T-helper 17 cell (primary cell): Measurements from ENCODE around the gene CACNA1H. TPM values are rescaled to one million over a fixed set of nuclear protein-coding genes. Genes with fewer than 3 reads are reported as not detected.

Source experiments
- ATAC-seq: fragments of 150-1000 bp; cut with Tn5 transposase; 2 replicates; pipeline ENCODE4 v1.10.0; 2021; ENCODE audit warnings: mild to moderate bottlenecking, moderate library complexity
- DNase-seq, 3 donors: peaks; one replicate each; pipeline versions ENCODE4 v3.0.0 to v3.0.0-alpha.2; 2020 to 2021
- H3K9me3 ChIP-seq: one replicate; pipeline ENCODE4 v1.7.0; 2013; ENCODE audit warnings: low read length, mild to moderate bottlenecking; ENCODE audit not compliant: control insufficient read depth, poor library complexity, severe bottlenecking
- H3K27ac Mint-ChIP-seq: one replicate; pipeline ENCODE4 v1.8.0; 2022; ENCODE audit warnings: mild to moderate bottlenecking, moderate library complexity, mixed read lengths
- H3K27me3 Mint-ChIP-seq: one replicate; pipeline ENCODE4 v1.8.0; 2022; ENCODE audit warnings: mixed read lengths
- H3K36me3 Mint-ChIP-seq: one replicate; pipeline ENCODE4 v1.8.0; 2022; ENCODE audit warnings: low read depth, mixed read lengths
- H3K4me1 Mint-ChIP-seq: one replicate; pipeline ENCODE4 v1.8.0; 2022; ENCODE audit warnings: mild to moderate bottlenecking, mixed read lengths
- H3K4me3 Mint-ChIP-seq: one replicate; pipeline ENCODE4 v1.8.0; 2022; ENCODE audit warnings: mild to moderate bottlenecking, moderate library complexity, mixed read lengths
- total RNA-seq, 4 donors: library from RNA in 2 of 4; stranded (reverse) in 2 of 4; gene quantifications; one replicate each; pipeline ENCODE4 v1.2.3 and lab custom pipeline; 2022 to 2026

CACNA1H gene
- total RNA-seq, 2 donors from 2014 or later = 8.6 to 9.5 TPM

DNA sequence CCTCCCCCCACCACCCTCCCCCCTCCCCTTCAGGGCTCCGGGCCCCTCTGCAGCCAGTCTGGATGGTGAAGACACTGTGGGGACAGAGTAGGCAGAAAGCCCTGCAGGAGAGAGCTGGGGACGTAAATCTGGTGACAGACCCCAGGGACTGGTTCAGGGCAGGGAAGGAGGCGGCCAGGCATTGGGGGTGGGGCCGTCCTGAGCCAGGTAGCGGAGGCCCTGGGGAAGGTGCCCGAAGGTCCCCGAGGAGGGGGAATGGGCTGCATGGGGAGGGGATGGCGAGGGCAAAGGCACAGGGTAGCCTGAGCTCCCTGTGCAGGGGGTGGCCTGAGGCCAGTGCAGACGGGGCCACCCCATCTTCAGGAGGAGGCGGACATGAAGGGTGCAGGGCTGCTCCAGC, 26.3 kb upstream of the CACNA1H start:
- Mint-ChIP-seq H3K27ac (no peak overlapping the region), H3K4me1 (peaks cover 4% of the 10 kb centered on the region), H3K4me3 (no peak overlapping the region), H3K27me3 (no peaks in the 10 kb centered on the region), H3K36me3 (no peaks in the 10 kb centered on the region)
- DNase-seq (no peak), ATAC-seq (no peak)
- H3K9me3 ChIP-seq = no peaks in the 10 kb centered on the region

DNA sequence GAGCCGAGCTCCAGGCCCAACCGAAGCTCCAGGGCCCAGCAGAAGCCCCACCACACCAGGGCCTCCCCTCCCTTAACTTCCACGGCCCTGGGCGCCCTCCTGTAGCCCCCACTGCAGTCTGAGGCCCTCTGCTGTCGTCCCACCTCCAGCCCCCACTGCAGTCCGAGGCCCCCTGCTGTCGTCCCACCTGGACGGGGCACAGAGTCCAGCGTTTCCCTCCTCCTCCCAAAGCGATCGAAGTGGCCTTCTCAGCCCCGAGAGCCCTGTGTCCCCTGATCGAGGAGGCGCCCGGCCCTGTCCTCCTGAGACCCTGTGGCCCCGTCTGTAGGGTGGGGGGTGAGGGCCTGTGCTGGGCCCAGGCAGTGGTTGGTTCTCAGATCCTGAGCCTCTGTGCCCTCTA, 25.8 kb upstream of the CACNA1H start:
- DNase-seq (no peak), ATAC-seq (no peak)
- no peaks in the 10 kb centered on the region for H3K36me3 Mint-ChIP-seq
- H3K9me3 ChIP-seq = no peaks in the 10 kb centered on the region
- no peak overlapping the region for H3K27ac Mint-ChIP-seq
- no peaks in the 10 kb centered on the region for H3K27me3 Mint-ChIP-seq
- H3K4me1 Mint-ChIP-seq = peaks cover 4% of the 10 kb centered on the region
- H3K4me3 Mint-ChIP-seq = no peak overlapping the region

DNA sequence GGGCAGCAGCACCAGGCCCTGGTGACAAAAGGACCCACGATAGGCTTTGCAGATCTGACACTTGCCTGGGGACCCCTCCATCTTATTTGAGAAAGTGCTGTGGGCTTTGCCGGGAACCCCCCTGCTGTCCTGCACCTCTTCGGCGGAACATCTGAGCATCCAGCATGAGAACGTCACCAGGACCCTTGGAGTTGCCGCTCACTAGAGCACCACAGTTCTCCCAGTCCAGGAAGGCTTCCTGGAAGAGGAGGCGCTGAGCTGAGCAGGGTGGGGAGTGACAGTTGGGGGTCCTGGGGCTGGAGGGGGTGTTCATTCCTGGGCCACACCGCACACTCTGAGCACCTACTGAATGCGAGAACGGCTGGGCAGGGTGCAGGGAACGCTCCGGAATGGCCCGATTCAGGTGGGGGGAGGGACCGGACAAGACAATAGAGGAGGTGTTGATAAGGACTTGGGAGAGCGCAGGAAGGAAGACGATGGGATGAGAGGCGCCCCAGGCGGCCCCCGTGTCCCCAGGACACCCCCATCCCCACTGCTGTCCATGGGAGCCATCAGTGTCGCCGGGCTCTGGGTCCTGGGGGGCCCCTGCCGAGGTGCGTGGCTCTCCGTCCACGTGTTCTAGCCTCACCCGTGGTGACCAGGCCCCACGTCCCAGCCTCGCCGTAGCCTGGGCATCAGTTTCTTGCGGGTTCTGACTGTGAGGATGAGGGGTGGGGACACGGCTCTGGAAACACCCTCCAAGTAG, 24.8 kb upstream of the CACNA1H start:
- no peak for ATAC-seq
- H3K4me1 Mint-ChIP-seq = peaks cover 4% of the 10 kb centered on the region
- H3K4me3 Mint-ChIP-seq = no peak overlapping the region
- H3K27me3 Mint-ChIP-seq = no peaks in the 10 kb centered on the region
- no peak for DNase-seq
- no peaks in the 10 kb centered on the region for H3K36me3 Mint-ChIP-seq
- no peak overlapping the region for H3K27ac Mint-ChIP-seq
- no peaks in the 10 kb centered on the region for H3K9me3 ChIP-seq

DNA sequence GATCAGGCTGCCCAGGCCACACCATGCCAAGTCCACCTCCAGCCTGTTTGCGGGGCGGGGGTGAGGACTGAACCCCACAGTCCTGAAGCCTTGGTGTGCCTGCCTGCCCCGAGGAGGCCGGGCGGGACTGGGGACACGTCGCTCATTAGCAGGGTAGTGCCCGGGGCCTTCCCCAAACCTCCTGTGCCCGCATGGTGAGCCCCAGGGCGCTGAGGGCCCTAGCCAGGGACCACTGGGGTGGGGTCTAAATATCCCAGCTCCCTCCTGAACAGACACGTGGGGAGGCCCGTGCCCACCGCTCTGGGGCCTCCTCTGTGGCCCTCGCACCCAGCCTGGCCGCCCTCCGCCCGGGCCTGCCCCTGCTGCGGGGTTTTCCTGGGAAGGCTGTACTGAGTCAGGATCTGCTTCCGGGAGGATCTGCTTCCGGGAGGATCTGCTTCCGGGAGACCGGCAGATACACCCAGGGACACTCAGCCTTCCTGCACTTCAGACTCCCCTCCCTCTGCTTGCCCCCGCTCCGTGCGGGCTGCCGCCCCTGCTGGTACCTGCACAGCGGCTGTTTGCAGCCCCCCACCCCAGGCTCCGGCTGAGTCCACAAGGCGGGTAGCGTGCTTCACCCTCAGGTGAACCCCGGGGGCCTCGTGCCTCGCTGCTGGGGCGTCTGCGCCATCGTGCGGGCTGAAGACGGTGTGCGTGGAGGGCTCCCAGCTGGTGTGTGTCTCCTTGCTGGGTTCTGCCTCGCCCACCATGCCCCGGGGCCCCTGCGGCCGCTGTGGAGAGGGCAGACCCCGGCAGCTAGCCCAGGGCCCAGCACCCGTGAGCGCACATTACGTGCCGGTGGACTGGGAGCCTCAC, 23.6 kb upstream of the CACNA1H start:
- DNase-seq (no peak), ATAC-seq (no peak)
- no peaks in the 10 kb centered on the region for H3K9me3 ChIP-seq
- Mint-ChIP-seq H3K4me3 (no peak overlapping the region), H3K4me1 (peaks cover 4% of the 10 kb centered on the region), H3K27ac (no peak overlapping the region), H3K27me3 (no peaks in the 10 kb centered on the region), H3K36me3 (no peaks in the 10 kb centered on the region)

DNA sequence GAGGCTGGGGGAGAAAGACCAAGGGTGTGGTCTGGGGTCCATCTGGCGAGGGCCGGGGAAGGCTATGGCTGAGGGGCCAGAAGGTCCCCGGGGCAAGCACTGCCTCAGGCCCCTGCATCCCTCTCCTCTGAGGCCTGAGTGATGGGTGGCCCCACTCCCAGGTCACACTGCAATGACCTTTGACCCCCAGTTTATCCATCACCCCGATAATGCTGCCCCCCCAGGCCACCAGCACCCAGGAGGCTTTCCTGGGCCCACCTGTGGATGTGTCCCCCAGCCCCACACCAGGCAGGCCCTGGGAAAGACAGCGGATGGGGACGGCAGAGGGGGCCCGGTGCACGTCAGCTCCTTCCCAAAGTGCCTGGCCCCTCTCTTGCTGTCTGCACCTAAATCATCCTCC, 22.5 kb upstream of the CACNA1H start:
- no peak overlapping the region for H3K27ac Mint-ChIP-seq
- no peaks in the 10 kb centered on the region for H3K9me3 ChIP-seq
- H3K36me3 Mint-ChIP-seq = no peaks in the 10 kb centered on the region
- no peaks in the 10 kb centered on the region for H3K27me3 Mint-ChIP-seq
- DNase-seq (no peak), ATAC-seq (no peak)
- no peak overlapping the region for H3K4me3 Mint-ChIP-seq
- peaks cover 4% of the 10 kb centered on the region for H3K4me1 Mint-ChIP-seq

DNA sequence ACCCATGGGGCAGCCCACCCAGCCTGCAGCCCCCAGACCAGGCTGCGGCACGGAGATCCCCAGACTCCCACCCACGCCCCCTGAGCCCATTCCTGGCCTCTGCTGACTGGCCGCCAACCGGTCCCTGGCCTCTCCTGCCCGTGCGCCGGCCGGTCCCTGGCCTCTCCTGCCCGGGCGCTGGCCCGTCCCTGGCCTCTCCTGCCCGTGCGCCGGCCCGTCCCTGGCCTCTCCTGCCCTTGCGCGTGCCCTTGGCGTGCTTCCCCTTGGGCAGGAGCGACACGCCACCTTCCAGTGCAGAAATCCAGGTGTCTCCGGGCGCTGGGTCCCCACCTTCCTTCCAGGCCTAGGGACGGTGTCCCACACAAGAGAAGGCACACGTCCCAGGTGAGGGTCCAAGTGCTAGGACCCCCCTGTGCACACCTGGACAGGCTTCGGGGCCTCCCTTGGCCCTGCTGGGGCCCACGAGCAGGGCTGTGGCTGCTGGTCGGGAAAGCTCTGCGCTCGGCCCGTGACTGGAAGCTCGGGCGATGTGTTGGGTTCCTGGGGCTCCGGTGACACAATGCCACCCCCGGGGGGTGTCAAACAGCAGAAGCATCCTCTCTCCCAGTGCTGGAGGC, 21.4 kb upstream of the CACNA1H start:
- Mint-ChIP-seq H3K4me3 (no peak overlapping the region), H3K27me3 (no peaks in the 10 kb centered on the region), H3K27ac (no peak overlapping the region), H3K4me1 (no peaks in the 10 kb centered on the region), H3K36me3 (no peaks in the 10 kb centered on the region)
- H3K9me3 ChIP-seq = no peaks in the 10 kb centered on the region
- DNase-seq (no peak), ATAC-seq (no peak)

DNA sequence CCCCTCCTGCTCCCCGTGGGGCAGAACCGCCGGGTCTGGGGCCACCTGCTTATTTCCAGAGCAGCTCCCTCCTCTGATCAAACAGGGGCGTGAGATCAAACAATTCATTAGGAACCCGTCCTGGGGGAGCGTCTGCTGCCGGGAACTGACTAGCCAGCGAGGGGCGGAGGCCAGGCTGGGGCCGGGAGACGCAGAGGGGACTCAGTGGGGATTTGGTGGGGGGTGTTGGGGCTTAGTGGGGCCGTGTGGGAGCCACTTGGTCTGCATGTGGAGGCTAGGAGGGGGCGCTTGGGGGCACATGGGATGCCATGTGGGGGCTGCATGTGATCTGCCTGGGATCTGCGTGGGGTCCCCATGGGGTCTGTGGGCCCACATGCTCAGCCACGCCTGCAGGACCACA, 20.5 kb upstream of the CACNA1H start:
- H3K4me1 Mint-ChIP-seq = no peaks in the 10 kb centered on the region
- H3K36me3 Mint-ChIP-seq = no peaks in the 10 kb centered on the region

DNA sequence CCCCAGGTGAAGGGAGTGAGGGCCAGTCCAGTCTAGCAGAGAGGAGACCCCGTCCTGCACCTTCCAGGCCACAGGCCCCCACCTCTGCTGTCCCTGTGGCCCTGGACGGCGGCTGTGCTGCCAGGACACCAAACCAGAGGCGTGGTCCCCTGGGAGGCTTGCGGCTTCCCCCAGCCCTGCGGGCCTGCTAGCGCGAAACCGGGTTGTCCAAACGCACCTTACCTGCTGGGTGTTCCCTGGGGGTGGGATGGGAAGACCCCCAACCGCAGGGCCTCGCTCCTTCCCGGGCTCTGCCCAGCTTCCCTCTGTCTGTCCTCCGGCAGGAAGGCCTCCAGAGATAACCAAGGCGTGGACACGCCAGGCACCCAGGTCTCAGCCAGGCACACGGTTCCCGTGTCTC, 19.6 kb upstream of the CACNA1H start:
- H3K27ac Mint-ChIP-seq = no peak overlapping the region
- no peaks in the 10 kb centered on the region for H3K9me3 ChIP-seq
- ATAC-seq = no peak
- no peak for DNase-seq
- H3K36me3 Mint-ChIP-seq = no peaks in the 10 kb centered on the region
- H3K4me1 Mint-ChIP-seq = no peaks in the 10 kb centered on the region
- H3K27me3 Mint-ChIP-seq = no peaks in the 10 kb centered on the region
- H3K4me3 Mint-ChIP-seq = no peak overlapping the region

More for the DNA sequence above, 20.5 kb upstream of the CACNA1H start:
- Mint-ChIP-seq H3K27ac (no peak overlapping the region), H3K27me3 (no peaks in the 10 kb centered on the region), H3K4me3 (no peak overlapping the region)
- no peaks in the 10 kb centered on the region for H3K9me3 ChIP-seq
- no peak for DNase-seq
- ATAC-seq = no peak

DNA sequence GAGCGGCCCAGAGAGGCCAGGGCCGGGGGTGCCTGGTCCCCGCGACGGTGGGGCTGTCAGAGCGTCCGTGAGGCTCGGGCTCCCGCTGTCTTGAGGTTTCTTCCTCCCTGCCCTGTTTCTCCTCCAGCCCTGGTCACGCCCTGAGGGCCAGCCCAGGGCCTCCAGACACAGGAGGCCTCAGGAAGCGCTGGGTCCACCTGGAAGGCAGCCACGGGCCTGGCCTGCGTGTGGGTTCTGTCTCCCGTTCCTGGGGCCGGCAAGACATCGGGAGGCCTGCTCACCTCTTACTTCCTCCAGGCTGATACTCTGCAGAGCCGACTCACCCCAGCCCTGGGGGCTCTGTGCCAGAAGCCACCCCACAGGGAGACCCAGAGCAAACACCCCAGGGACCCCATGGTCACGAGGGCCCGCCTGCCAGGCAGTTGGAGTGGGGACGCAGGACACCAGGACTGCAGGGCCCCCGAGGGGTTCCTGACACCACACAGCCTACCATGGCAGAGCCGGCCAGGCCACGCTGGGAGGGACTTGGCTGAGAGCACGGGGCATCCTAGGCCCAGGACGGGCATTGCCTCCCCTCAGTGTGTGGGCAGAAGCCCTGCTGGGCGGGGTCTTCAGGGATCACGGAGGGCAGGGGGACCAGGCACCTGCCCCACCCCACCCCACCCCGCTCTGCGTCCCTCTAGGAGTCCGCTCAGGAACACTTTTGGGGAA, 18.9 kb upstream of the CACNA1H start:
- Mint-ChIP-seq H3K36me3 (no peaks in the 10 kb centered on the region), H3K27ac (no peak overlapping the region), H3K27me3 (no peaks in the 10 kb centered on the region), H3K4me3 (no peak overlapping the region), H3K4me1 (no peaks in the 10 kb centered on the region)
- no peaks in the 10 kb centered on the region for H3K9me3 ChIP-seq
- ATAC-seq (no peak), DNase-seq (no peak)

DNA sequence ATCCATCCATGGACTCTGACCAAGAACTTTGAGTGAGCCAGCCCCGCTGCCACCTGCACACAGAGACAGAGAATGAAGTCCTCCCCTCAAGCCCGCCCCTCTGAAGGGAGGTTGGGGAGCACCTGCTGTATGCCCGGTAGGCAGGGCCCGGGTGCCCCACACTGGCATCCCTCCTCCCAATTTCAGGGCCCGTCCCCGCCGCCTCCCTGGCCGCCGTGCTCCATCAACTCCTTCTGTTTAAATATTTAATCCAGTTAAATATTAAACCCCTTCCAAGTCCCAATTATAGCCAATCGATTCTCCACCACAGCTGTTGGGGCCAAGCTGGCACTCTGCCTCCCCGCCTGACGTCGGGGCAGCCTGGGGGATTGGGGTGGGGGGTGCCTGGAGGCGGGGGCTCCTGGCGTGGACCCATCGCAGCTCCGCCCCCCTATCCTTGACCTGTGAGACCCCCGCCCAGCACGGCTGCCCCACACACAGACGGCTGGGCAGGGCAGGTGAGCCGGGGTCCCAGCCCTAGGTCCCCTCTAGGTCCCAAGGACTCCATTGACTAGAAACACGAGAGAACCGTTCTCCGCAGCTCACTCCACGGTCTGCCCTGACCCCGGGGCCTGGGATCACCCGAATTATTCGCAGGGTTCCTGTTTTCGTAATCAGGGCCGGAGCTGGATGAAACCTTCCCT, 18.0 kb upstream of the CACNA1H start:
- Mint-ChIP-seq H3K4me3 (no peak overlapping the region), H3K36me3 (no peaks in the 10 kb centered on the region), H3K4me1 (no peaks in the 10 kb centered on the region), H3K27me3 (no peaks in the 10 kb centered on the region), H3K27ac (no peak overlapping the region)
- H3K9me3 ChIP-seq = no peaks in the 10 kb centered on the region
- ATAC-seq = no peak
- DNase-seq = no peak

DNA sequence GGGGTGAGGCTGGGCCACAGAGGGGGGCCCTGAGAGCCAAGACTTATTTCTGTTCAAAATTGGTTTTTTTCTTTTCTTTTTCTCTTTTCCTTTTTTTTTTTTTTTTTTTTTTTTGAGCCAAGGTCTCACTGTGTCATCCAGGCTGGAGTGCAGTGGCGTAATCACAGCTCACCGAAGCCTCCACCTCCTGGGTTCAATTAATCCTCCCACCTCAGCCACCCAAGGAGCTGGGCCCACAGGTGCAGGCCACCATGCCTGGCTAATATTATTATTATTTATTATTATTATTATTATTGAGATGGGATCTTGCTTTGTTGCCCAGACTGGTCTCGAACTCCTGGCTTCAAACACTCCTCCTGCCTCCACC, 17.5 kb upstream of the CACNA1H start:
- H3K36me3 Mint-ChIP-seq = no peaks in the 10 kb centered on the region
- peaks cover 3% of the 10 kb centered on the region for H3K27me3 Mint-ChIP-seq
- H3K4me1 Mint-ChIP-seq = no peaks in the 10 kb centered on the region
- H3K27ac Mint-ChIP-seq = no peak overlapping the region
- DNase-seq = no peak
- H3K9me3 ChIP-seq = no peaks in the 10 kb centered on the region
- ATAC-seq = no peak
- H3K4me3 Mint-ChIP-seq = no peak overlapping the region

DNA sequence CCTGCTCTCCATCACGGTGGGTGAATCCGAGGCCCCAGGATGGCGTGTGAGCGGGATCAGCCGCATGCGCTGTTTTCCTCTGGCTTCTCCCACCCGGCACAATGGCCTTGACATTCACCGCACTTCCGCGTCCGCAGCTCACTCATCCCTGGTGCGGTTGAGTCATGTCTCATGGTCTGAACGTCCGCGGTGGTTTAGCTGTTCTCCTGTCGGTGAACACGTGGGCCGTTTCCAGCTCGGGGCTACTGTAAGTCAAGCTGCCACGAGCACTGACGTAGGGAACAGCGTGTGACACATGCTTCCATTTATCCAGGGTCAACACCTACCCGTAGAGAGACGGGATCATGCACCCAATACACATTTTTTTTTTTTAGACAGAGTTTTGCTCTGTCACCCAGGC, 15.3 kb upstream of the CACNA1H start:
- H3K36me3 Mint-ChIP-seq = no peaks in the 10 kb centered on the region
- H3K27ac Mint-ChIP-seq = no peak overlapping the region
- no peaks in the 10 kb centered on the region for H3K9me3 ChIP-seq
- DNase-seq (no peak), ATAC-seq (no peak)
- no peaks in the 10 kb centered on the region for H3K4me1 Mint-ChIP-seq
- H3K4me3 Mint-ChIP-seq = no peak overlapping the region
- H3K27me3 Mint-ChIP-seq = peaks cover 13% of the 10 kb centered on the region
